ENCODE results near the gene BCAS3. TPM values are rescaled to one million over a fixed set of nuclear protein-coding genes. Genes with fewer than 3 reads are reported as not detected.
"Not testable (repeated sequence)": the region's sequence is repeated elsewhere in the genome, so short reads cannot be mapped to it uniquely, and the experiment has no call there.

The BCAS3 gene
- total RNA-seq, 2 experiments from 2014 or later = 13.7 to 25.8 TPM

DNA sequence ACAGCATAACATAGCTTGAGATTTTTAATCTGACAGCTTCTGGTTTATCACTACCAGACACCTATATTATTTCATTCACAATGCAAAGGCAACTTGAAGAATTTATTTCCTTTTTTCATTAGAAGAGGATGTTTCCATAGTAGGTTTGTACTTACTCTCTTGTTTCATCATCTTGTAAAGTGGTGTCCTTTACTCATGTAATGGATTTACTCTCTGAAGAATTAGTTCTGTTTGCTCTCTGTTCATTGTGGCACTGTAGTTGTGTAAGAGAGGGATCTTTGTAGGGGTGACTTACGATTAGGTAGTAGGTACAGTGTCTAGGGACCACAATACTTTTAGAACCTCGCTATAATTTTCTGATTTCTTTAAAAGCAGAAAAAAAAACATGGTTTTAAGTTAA, 256.1 kb downstream of the BCAS3 start:
- Mint-ChIP-seq H3K27me3 (no peaks in the 10 kb centered on the region), H3K4me1 (no peaks in the 10 kb centered on the region), H3K4me3 (no peak overlapping the region), H3K27ac (no peak overlapping the region), H3K36me3 (no peaks in the 10 kb centered on the region), H3K9me3 (ENCODE audit: low read depth) (no peaks in the 10 kb centered on the region)
- CTCF ChIA-PET = no interaction called here
- ATAC-seq (no peak), DNase-seq (no peak)

DNA sequence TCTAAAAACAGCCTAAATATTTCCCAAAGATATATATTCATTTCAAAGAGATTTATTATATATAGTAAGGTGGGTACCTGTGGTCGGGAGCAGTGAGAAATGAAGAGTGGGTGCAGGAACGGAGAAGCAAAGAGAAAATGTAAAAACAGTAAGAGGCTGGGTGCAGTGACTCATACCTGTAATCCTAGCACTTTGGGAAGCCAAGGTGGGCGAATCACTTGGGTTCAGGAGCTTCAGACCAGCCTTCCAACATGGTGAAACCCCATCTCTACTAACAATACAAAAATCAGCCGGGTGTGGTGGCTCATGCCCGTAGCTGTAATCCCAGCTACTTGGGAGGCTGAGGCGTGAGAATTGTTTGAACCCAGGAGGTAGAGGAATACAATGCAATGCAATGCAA, 257.1 kb downstream of the BCAS3 start:
- ATAC-seq = no peak
- H3K27me3 Mint-ChIP-seq = no peaks in the 10 kb centered on the region
- no peak overlapping the region for H3K4me3 Mint-ChIP-seq
- H3K9me3 Mint-ChIP-seq (ENCODE audit: low read depth) = no peaks in the 10 kb centered on the region
- no peak for DNase-seq
- H3K27ac Mint-ChIP-seq = no peak overlapping the region
- no peaks in the 10 kb centered on the region for H3K4me1 Mint-ChIP-seq
- no peaks in the 10 kb centered on the region for H3K36me3 Mint-ChIP-seq
- CTCF ChIA-PET = no interaction called here

DNA sequence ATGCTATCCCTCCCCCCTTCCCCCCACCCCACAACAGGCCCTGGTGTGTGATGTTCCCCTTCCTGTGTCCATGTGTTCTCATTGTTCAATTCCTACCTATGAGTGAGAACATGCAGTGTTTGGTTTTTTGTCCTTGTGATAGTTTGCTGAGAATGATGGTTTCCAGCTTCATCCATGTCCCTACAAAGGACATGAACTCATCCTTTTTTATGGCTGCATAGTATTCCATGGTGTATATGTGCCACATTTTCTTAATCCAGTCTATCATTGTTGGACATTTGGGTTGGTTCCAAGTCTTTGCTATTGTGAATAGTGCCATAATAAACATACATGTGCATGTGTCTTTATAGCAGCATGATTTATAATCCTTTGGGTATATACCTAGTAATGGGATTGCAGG, 258.3 kb downstream of the BCAS3 start:
- ATAC-seq; H3K27me3 Mint-ChIP-seq; H3K4me1 Mint-ChIP-seq; H3K27ac Mint-ChIP-seq; CTCF ChIA-PET; DNase-seq; H3K4me3 Mint-ChIP-seq; H3K9me3 Mint-ChIP-seq (ENCODE audit: low read depth); H3K36me3 Mint-ChIP-seq: not testable (repeated sequence)

DNA sequence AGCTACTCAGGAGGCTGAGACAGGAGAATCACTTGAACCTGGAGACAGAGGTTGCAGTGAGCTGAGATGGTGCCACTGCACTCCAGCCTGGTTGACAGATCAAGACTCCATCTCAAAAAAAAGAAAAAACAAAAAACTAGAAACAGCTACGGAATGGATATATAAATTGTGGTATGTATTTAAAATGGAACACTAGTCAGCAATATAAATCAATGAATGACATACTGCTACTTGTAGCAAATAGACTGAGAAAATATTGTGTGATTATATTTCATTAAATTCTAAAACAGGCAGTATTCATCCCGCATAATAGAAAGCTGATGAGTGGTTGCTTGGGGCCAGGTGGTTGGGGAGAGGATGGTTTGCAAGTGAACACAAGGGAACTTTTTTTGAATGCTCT, 261.7 kb downstream of the BCAS3 start:
- Mint-ChIP-seq H3K27me3 (no peaks in the 10 kb centered on the region), H3K36me3 (no peaks in the 10 kb centered on the region), H3K9me3 (ENCODE audit: low read depth) (no peaks in the 10 kb centered on the region), H3K4me1 (no peaks in the 10 kb centered on the region), H3K27ac (no peak overlapping the region), H3K4me3 (no peak overlapping the region)
- ATAC-seq (no peak), DNase-seq (no peak)
- CTCF ChIA-PET = interaction anchor here (1.7 kb wide), 1 partner anchor 33 kb away, joined by 4 read pairs; no protein-coding TSS in a partner anchor

DNA sequence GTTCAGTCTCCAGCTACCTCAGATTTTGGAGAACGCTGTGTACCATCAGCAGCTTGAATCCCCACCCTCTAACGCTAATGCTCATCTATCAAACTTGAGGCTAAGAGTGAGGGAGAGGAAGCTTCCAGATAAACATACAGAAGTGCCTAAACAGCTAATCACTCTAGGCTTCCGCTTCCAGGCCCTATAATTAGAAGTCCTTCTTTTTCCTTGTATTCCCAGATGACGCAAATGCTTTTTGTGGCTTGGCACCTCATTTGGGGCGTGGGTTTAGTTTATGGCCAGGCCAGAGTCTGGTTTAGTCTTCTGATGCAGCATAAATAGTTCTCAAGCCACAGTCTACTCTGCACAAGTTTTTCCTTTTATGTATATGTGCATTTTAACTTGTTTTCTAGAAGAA, 263.4 kb downstream of the BCAS3 start:
- no peak for ATAC-seq
- CTCF ChIA-PET = interaction anchor here (0.6 kb wide), 1 partner anchor 220 kb away, joined by 3 read pairs; no protein-coding TSS in a partner anchor
- no peak for DNase-seq
- no peaks in the 10 kb centered on the region for H3K27me3 Mint-ChIP-seq
- no peaks in the 10 kb centered on the region for H3K36me3 Mint-ChIP-seq
- H3K27ac Mint-ChIP-seq = no peak overlapping the region
- no peak overlapping the region for H3K4me3 Mint-ChIP-seq
- H3K4me1 Mint-ChIP-seq = no peaks in the 10 kb centered on the region
- H3K9me3 Mint-ChIP-seq (ENCODE audit: low read depth) = no peaks in the 10 kb centered on the region

DNA sequence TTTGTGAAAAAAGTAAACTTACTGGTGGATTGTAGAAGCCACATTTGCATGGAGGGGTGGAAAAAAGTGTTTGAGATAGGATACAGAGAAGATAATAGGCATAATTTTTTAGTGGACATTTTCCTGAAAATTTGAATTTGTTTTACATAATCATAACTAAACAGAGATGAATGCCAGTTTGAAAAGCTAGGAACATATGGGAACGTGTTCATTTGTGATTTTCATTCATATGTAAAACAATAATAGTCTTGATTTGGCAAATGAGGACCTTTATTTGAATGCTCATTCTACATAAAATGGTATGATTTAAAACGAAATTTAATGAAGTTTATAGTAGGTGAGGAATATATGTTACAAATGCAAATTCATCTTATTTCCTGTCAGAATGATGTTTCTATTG, 263.9 kb downstream of the BCAS3 start:
- Mint-ChIP-seq H3K27me3 (no peaks in the 10 kb centered on the region), H3K27ac (no peak overlapping the region), H3K36me3 (no peaks in the 10 kb centered on the region), H3K9me3 (ENCODE audit: low read depth) (no peaks in the 10 kb centered on the region), H3K4me3 (no peak overlapping the region), H3K4me1 (no peaks in the 10 kb centered on the region)
- CTCF ChIA-PET = interaction anchor here (0.6 kb wide), 1 partner anchor 221 kb away, joined by 3 read pairs; no protein-coding TSS in a partner anchor
- no peak for ATAC-seq
- no peak for DNase-seq

DNA sequence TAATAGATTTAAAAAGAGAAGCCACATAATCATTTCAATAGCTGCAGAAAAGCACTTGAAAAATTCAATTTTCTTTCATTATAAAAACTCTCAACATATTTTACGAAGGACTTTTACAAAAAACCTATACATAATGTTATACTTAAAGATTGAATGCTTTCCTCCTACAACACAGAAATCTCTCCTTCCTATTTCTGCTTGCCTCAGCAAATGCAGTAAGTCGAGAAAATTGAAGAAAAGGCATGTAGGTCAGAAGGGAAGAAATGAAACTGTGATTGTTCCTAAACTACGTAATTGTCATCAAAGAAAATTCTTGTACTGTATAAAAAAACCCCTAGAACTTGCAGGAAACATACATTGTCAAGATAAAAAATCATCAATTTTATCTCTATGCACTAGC, 267.1 kb downstream of the BCAS3 start:
- no peak for ATAC-seq
- no peak for DNase-seq
- Mint-ChIP-seq H3K9me3 (ENCODE audit: low read depth) (no peaks in the 10 kb centered on the region), H3K4me1 (no peaks in the 10 kb centered on the region), H3K4me3 (no peak overlapping the region), H3K27me3 (no peaks in the 10 kb centered on the region), H3K27ac (no peak overlapping the region), H3K36me3 (peaks cover 1% of the 10 kb centered on the region)
- CTCF ChIA-PET = no interaction called here

DNA sequence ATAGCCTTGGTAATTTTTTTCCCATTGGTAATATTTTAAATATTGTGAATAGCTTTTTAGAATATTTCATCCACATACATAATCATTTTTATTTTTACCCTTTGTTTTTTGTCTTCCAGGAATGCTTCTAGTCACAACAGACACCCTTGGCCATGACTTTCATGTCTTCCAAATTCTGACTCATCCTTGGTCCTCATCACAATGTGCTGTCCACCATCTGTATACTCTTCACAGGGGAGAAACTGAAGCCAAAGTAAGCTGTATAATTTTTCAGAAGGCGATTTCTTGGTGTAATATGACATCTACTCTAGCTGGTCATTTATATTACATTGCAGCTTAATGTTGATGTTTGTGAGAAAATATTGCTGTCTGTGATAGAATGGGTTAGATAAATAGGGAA, 269.4 kb downstream of the BCAS3 start:
- CTCF ChIA-PET = interaction anchor here (1.1 kb wide), 1 partner anchor 226 kb away, joined by 3 read pairs; no protein-coding TSS in a partner anchor
- Mint-ChIP-seq H3K36me3 (peaks cover 1% of the 10 kb centered on the region), H3K27ac (no peak overlapping the region), H3K27me3 (no peaks in the 10 kb centered on the region), H3K4me3 (no peak overlapping the region), H3K9me3 (ENCODE audit: low read depth) (no peaks in the 10 kb centered on the region), H3K4me1 (no peaks in the 10 kb centered on the region)
- no peak for DNase-seq
- no peak for ATAC-seq

DNA sequence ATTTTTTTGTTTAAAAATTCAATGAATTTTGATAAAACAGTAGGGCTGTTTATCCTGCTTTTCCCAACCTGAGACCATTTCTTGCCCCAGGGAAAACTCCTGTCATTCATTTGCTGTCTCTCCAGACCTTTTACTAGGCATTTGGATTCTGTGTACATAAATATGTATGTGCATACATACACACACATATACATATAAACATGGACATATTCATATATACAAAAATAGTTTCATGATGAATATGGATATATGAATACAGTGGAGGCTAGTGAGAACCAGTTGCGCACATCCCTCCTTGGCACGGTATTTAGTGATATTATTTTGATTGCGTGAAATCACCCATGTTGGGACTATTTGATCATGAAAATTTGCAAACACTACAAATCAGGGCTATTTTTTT, 269.9 kb downstream of the BCAS3 start:
- DNase-seq = no peak
- H3K27me3 Mint-ChIP-seq = no peaks in the 10 kb centered on the region
- H3K4me1 Mint-ChIP-seq = no peaks in the 10 kb centered on the region
- H3K27ac Mint-ChIP-seq = no peak overlapping the region
- peaks cover 1% of the 10 kb centered on the region for H3K36me3 Mint-ChIP-seq
- no peak for ATAC-seq
- CTCF ChIA-PET = no interaction called here
- no peaks in the 10 kb centered on the region for H3K9me3 Mint-ChIP-seq (ENCODE audit: low read depth)
- no peak overlapping the region for H3K4me3 Mint-ChIP-seq

DNA sequence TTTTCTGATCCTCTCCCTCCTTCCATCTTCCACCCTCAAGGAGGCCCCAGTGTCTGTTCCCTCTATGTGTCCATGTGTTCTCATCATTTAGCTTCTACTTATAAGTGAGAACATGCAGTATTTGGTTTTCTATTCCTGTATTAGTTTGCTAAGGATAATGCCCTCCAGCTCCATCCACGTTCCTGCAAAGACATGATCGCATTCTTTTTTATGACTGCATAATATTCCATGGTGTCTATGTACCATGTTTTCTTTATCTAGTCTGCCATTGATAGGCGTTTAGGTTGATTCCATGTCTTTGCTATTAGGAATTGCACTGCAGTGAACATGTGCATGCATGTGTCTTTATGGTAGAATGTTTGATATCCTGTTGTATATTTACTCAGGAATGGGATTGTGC, 275.1 kb downstream of the BCAS3 start:
- DNase-seq (no peak), ATAC-seq (no peak)
- CTCF ChIA-PET = interaction anchor here (0.9 kb wide), 1 partner anchor 19 kb away, joined by 3 read pairs; no protein-coding TSS in a partner anchor
- H3K27me3 Mint-ChIP-seq = no peaks in the 10 kb centered on the region
- H3K36me3 Mint-ChIP-seq = peaks cover 2% of the 10 kb centered on the region
- H3K4me3 Mint-ChIP-seq = no peak overlapping the region
- no peak overlapping the region for H3K27ac Mint-ChIP-seq
- H3K4me1 Mint-ChIP-seq = no peaks in the 10 kb centered on the region
- no peaks in the 10 kb centered on the region for H3K9me3 Mint-ChIP-seq (ENCODE audit: low read depth)

DNA sequence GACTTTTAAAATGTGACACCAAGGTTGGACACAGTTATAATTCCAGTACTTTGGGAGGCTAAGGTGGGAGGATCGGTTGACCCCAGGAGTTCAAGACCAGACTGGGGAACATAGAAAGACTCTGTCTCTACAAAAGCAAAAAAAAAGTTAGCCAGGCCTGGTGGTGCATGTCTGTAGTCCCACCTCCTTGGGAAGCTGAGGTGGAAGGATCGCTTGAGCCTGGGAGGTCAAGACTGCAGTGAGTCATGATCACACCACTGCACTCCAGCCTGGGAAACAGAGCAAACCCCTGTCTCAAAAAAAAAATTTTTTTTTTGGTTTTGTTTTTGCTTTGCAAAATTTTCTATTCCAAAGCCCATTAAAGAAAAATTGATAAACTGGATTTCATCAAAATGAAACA, 281.4 kb downstream of the BCAS3 start:
- Mint-ChIP-seq H3K4me3 (no peak overlapping the region), H3K4me1 (no peaks in the 10 kb centered on the region), H3K36me3 (peaks cover 1% of the 10 kb centered on the region), H3K27me3 (no peaks in the 10 kb centered on the region), H3K27ac (no peak overlapping the region), H3K9me3 (ENCODE audit: low read depth) (peaks cover 6% of the 10 kb centered on the region)
- CTCF ChIA-PET = no interaction called here
- DNase-seq (no peak), ATAC-seq (no peak)

DNA sequence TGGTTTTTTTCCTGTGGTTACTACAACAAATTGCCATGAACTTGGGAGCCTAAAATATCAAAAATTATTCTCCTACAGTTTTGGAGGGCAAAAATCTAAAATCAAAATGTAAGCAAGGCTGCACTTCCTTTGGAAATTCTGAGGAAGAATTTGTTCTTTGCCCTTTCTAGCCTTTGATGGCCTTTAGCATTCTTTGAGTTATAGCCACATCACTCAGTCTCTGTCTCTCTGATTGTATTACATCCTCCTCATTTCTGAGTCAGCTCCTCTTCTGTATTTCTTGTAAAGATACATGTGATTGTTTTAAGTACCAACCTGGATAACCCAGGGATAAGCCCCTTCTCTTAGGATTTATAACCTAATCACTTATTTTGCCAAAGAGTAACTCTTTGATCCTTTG, 282.0 kb downstream of the BCAS3 start:
- Mint-ChIP-seq H3K27ac (no peak overlapping the region), H3K4me3 (no peak overlapping the region), H3K9me3 (ENCODE audit: low read depth) (peaks cover 7% of the 10 kb centered on the region), H3K36me3 (peaks cover 1% of the 10 kb centered on the region), H3K27me3 (no peaks in the 10 kb centered on the region), H3K4me1 (no peaks in the 10 kb centered on the region)
- no peak for DNase-seq
- no peak for ATAC-seq
- CTCF ChIA-PET = no interaction called here

DNA sequence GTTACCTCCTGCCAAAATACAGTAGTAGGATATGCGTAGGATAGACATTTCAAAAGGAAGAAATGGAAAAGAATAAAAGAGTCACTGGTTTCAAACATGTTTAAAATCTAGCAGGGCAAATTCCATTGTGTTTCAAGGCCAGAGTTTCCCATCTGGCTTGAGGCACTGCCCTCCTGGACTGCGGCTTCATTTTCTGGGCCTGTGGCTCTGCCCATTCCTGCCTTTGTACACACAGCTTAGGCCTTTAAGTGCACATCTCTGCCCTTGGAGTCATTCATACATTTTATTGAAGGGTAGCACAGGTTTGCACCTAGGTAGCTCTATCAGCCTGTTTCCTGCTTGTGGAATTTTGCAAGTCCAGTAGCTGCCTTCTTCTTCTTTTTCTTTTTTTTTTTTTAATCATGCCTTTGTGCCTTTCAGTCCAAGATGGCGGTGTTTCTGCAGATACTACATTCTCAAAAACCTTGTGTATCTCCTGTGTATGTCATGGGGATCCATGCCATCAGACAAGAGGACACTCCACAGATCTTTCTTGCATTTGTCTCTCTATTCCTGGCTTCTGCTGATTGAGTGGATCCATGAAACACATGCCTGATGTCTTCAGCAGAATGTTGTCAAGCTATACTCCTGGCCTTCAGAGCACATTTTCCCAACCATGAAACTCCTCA, 282.9 kb downstream of the BCAS3 start:
- Mint-ChIP-seq H3K27ac (no peak overlapping the region), H3K36me3 (peaks cover 1% of the 10 kb centered on the region), H3K4me3 (no peak overlapping the region), H3K27me3 (no peaks in the 10 kb centered on the region), H3K4me1 (no peaks in the 10 kb centered on the region), H3K9me3 (ENCODE audit: low read depth) (peaks cover 9% of the 10 kb centered on the region)
- ATAC-seq = no peak
- CTCF ChIA-PET = interaction anchor here (0.9 kb wide), 1 partner anchor 11 kb away, joined by 3 read pairs; no protein-coding TSS in a partner anchor
- DNase-seq = no peak

DNA sequence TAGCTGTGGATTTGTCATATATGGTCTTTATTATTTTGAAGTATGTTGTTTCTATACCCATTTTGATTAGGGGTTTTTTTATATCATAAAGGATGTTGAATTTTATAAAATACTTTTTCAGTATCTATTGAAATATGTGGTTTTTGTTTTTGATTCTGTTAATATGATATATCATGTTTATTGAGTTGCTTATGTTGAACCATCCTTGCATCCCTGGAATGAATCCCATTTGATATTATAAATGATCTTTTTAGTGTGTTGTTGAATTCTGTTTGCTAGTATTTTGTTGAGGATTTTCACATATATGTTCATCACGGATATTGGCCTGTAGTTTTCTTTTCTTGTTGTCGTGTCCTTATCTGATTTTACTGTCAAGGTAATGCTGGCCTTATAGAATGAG, 286.5 kb downstream of the BCAS3 start:
- no peak for ATAC-seq
- CTCF ChIA-PET = no interaction called here
- Mint-ChIP-seq H3K4me3 (no peak overlapping the region), H3K27me3 (no peaks in the 10 kb centered on the region), H3K36me3 (peaks cover 1% of the 10 kb centered on the region), H3K9me3 (ENCODE audit: low read depth) (peaks cover 12% of the 10 kb centered on the region), H3K4me1 (no peaks in the 10 kb centered on the region), H3K27ac (no peak overlapping the region)
- no peak for DNase-seq

Data from activated CD8-positive, alpha-beta memory T cell treated with anti-CD3 and anti-CD28 coated beads, Interleukin-2, amount 10 ng/mL, durations not matched to agents 7 days and 5 days (primary cell).